ENCODE data around the gene TXNRD2.
"Not testable (repeated sequence)": the region's sequence is repeated elsewhere in the genome, so short reads cannot be mapped to it uniquely, and the experiment has no call there.

TXNRD2 gene

GRCh38 chr22:19918332-19919106, 23.1 kb downstream of the TXNRD2 start:
- DNase-seq: no peak

GRCh38 chr22:19917389-19918138, 24.1 kb downstream of the TXNRD2 start:
- DNase-seq: no peak

DNA sequence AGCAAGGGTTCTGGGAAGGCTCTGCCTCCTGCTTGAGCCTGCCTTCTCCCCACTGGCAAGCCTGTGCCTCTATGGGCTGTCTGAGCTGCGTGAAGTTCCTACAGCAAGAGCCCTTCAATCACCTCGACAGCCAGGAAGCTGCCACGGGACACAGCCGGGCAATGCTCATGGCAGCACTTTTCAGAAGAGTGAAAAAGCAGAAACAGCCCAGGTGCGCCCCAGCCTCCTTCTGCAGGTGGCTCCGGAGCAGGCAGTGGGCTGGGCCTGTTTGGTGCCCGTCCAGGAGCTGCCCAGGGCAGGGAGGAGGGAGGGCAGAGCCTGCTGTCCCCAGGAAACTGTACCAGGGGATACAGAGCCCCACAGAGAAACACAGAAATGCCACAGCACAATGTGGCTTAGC, 24.7 kb downstream of the TXNRD2 start:
- no peak for DNase-seq

- no peak for DNase-seq
These were observed 25.6 kb downstream of the TXNRD2 start for GRCh38 chr22:19916006-19916405.

DNA sequence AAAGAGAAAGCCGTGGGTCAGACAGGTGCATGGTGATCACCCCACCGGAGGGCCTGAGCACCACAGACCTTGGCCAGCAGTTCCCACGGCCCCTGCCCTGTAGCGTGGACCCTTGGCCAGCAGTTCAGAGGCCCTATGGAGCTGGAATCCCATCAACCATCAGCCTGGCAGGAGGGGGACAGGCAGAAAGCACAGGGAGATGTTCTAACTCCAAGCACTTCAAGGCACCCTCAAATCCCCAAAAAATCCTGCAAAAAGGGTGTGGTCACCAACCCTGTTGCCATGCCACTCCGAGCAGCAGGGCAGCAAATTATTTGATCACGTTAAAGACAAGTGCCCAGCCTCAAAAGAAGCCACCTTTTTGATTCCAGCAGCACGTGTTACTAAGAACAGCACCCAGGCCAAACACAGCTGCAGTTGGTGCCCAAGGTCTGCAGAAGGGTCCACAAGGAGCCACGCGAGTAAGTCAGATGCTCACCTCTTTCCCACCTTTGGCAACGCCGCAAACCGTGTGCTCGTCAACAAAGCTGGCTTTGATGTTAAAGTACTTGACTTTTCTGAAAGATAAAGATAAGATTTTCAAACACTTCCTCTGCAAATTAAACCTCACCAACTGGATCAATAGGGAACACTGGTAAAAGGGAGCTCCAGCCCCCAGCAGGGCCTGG, 26.2 kb downstream of the TXNRD2 start:
- DNase-seq: no peak

- DNase-seq: no peak
These were observed 27.2 kb downstream of the TXNRD2 start for GRCh38 chr22:19914201-19914943.

DNA sequence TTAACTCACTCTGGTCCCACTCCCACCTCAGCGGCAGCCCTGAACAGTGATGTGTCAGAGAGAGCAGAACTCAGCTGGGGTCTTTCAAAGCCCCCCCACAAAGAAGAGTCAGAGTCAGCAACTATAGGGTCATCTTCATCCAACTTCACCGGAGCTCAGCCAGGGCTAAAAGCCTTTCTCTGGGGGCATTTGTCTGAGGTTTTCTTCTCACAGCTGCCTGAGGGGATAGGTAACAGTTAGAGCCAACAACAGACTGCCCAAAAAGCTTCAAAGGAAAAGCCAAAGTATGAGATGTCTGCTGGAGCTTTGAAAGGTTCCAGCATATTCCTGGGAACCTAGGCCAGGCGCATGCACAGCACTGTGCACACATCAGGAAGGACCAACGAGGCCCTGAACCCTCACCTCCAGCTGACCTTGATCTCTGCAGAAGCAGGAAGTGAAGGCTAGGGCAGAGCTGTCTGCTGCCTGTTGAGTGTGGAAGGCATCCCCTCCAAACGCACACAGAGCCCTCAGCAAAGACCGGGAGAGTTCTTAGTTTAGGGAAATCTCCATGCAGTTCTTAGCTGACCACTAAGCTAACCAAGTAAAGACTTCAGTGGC, 28.2 kb downstream of the TXNRD2 start:
- no peak for DNase-seq

GRCh38 chr22:19912271-19912999, 29.2 kb downstream of the TXNRD2 start:
- no peak for DNase-seq

- no peak for DNase-seq
These were observed 29.9 kb downstream of the TXNRD2 start for GRCh38 chr22:19911540-19912270.

DNA sequence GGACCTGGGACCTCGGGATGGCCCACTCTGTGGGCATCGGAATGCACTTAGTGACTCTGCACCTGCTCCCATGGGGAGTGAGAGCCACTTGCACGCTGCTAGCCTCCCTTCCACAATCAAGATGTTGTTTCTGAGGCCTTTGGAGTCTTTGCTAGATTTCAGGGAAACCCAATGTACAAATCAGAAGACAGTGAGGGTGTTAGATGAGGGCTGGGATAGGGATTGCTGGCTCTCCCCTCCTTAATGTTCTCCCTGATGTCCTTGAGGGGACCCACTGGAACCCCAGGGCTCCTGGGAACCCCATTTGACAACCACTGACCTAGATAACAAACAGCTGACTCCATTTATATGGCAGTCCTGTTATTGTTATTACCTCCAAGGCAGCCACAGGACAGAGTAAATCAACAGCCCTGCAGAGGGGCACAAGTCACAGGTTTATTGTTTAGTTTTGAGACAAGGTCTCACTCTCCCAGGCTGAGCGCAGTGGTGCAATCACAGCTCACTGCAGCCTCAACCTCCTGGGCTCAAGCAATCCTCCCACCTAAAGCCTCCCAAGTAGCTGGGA, 31.4 kb downstream of the TXNRD2 start:
- no peak for DNase-seq

DNA sequence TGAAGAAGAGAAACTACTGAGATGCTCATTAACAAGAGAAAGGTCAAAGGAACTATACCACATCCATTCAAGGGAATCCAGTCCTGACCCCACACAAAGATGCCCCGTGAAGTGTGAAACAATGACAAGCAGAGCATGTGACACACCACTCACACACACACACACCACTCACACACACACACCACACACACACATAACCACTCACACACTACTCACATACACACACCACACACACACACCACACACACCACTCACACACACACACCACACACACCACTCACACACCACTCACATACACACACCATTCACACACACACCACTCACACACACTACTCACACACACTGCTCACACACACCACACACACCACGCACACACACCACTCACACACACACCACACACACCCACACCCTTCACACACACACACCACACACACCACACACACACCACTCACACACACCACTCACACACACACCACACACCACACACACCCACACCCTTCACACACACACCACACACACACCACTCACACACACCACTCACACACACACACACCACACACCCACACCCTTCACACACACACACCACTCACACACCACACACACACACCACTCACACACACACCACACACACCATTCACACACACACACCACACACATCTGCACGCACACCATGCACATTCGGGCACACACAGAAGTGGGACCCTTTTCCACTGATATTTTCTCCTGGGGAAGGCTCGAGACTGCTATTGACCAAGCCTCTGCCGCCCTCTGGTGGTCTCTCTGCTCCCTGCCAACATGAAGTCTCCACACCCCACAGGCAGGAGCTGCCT, 32.1 kb downstream of the TXNRD2 start:
- peak; percentile 49 to 81 for DNase-seq

GRCh38 chr22:19907902-19908301, 33.7 kb downstream of the TXNRD2 start:
- DNase-seq: not testable (repeated sequence)

GRCh38 chr22:19906864-19907263, 34.8 kb downstream of the TXNRD2 start:
- DNase-seq: not testable (repeated sequence)

DNA sequence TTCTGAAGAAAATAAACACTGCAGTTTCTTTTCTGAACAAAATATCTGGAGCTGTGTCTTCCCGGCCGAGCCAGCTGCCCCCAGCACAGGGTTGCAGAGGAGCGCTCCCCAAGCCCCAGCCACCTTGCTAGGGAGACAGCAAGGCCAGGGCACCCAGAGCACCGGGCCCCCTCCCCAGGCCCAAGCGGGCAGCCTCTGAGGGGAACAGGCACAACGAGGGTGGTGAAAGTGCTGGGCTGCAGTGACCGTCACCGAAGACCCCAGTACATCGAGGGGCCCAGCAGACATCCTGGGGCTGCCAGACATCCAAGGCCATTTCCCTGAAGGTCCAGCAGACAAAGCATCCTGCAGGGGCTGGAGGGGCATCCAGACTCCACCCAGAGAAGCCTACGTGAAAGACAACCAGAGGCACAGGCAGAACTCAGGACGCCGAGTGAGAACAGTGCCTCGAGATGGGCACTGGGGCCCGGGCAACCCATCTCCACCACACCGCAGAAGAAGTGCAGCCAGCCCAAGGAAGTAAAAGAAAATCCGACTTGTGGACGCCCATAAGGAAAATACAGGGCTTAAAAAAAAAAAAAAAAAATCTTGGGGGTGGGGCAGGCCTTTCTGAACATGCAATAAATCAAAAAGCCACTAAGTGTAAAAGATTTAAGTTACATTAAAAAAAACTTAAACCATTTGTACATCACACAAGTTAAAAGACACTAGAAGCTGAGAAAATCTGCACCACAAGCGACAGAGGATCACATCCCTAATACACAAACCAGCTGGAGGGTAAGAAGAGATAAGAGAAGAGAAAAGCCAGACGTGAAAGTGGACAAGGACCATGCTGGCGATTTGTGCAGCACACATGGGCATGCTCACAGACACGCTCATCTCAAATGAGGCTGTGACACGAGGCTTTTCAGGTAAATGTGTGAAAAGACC, 36.0 kb downstream of the TXNRD2 start:
- DNase-seq: peak in 1 of 2 experiments; percentile 18

- no peak for DNase-seq
These were observed 36.7 kb downstream of the TXNRD2 start for GRCh38 chr22:19904935-19905334.

DNA sequence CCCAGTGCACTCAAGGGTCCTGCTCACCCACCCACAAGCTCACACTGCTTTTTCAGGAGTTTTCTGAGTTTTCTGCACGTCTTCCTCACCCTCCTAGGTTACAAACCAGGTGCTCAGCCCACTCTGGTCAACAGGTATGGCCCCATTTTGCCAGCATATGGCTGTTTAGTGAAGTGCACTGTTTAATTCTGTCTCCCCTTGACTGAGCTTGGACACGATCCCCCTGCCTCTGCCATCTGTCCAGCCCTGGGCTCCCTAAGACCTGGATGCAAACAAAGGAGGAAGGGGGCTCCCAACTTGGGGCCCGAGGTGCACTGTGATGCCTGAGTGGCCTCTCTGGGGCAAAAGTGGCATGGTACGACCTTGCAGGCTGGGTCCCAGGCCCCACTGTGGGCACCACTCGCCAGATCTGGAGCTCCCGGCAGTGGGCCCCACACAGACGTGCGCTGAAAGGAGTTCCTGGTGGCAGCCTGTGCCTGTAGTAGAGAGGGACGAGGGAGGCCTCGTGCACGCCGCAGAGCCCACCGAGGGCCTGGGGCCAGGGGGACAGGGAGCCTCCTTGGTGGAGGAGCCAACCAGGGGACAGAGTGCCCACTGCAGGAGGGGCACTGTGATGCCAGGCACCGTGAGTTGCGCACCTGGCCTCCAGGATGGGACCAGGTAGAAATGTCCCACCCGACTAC, 37.3 kb downstream of the TXNRD2 start:
- peak; percentile 54 to 67 for DNase-seq

DNA sequence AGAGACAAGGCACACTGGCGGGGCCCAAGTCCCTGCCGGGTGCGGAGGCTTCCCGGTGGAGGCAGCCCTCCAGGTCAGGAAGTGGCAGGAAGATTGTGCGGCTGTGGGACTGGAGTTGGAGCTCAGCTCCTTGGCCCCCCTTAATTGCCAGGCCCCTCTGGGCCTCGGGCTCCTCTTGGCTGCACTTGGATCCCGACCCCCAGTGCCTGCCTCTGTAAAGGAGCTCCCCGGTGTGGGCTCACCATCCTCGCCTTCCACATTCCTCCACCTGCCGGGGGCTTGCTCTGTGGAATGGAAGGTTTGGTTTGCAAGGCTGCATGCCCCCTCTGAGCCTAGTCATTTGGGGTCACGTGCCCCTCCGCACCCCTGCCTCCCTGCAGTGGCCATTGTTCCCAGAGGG, 38.1 kb downstream of the TXNRD2 start:
- DNase-seq: no peak

DNA sequence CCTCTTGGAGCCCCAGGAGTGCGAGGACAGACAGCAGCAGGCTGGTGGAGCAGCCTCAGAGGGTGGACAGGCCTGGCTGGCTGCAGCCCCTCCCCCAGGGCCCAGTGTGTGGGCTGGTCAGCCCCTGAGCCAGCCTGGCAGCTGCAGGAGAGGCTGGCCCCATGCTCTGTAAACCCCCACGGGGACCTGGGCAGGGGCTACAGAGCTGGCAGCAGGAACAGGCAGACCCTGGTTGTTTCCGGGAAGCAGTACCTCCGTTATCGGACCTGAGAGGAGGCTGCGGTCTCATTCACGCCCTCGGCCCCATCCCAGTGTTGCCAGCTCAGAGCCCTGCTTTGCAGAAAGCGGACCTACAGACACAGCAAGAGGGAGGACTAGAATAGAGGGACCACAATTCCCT, 38.6 kb downstream of the TXNRD2 start:
- peak in 1 of 2 experiments; percentile 56 for DNase-seq
